ENCODE measurements around the gene PODXL. TPM values are rescaled to one million over a fixed set of nuclear protein-coding genes. Genes with fewer than 3 reads are reported as not detected.

The PODXL gene
- total RNA-seq, 1 donor from 2014 or later = 29.2 TPM

DNA sequence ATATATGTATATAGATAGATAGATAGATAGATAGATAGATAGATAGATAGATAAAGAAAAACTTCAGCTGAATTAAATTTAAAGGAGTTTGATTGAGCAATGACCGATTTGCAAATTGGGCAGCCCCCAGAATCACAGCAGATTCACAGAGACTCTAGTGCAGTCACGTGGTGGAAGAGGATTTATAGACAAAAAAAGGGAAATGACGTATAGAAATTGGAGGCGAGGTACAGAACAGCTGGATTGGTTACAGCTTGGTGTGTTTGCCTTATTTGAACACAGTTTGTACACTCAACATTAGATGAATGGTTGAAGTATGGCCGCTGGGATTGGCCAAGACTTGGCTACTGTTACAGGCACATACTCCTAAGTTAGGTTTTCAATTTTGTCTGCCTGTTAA lies 8.2 kb upstream of the PODXL start:
- no peak for DNase-seq (ENCODE audit: low read depth)

DNA sequence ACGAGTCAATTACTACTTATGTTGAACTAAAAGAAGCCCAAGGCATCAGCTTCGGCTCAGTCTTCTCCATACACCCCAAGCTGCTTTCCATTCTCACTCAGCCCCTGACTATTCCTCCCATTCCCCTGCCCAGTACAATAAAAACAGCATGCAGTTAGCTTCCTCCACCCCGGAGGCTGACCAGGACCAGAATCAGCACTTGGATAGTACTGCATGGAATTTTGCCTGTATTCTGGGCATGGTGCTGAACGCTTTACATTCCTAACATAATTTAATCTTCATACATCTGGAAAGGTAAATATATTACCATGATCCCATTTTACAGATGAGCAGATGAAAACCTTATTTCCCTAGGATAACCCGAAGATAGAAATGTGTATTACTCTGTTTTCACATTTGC lies 7.5 kb upstream of the PODXL start:
- no peak for DNase-seq (ENCODE audit: low read depth)

DNA sequence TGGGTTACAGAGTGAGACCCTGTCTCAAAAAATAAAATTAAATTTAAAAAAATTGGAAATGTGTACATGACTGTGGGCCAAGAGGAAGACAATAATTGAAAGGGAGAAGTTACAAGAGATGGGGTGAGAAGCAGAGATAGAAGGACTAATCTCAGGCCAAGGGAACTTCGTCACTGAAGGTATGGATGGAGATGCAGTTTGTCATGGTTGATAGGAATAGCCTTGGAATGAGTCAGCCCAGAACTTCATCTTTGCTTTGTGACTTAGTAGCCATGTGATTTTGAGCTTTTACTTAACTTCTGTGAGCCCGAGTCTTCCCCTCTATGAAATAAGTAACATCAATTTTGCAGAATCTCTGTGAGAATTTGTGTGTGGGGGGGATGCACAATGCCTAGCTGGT lies 6.5 kb upstream of the PODXL start:
- DNase-seq (ENCODE audit: low read depth) = no peak

DNA sequence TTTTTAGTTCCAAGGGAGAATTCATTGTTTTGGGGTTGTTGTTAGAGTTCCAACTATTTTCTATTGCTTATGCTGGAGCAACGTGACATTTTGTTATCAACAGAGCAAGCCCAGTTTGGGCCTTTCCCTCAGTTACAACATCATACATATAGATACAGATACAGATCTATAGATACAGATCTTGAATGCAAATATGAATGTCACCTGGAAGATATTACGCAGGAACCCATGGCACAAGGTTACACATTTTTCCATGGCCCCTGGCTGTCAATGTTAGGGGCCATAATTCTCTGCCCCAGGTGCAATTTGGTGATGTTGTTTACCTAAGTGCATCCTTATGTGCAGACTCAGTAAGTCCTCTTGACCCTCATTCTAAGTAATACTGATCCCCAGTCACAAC lies 3.6 kb upstream of the PODXL start:
- no peak for DNase-seq (ENCODE audit: low read depth)

DNA sequence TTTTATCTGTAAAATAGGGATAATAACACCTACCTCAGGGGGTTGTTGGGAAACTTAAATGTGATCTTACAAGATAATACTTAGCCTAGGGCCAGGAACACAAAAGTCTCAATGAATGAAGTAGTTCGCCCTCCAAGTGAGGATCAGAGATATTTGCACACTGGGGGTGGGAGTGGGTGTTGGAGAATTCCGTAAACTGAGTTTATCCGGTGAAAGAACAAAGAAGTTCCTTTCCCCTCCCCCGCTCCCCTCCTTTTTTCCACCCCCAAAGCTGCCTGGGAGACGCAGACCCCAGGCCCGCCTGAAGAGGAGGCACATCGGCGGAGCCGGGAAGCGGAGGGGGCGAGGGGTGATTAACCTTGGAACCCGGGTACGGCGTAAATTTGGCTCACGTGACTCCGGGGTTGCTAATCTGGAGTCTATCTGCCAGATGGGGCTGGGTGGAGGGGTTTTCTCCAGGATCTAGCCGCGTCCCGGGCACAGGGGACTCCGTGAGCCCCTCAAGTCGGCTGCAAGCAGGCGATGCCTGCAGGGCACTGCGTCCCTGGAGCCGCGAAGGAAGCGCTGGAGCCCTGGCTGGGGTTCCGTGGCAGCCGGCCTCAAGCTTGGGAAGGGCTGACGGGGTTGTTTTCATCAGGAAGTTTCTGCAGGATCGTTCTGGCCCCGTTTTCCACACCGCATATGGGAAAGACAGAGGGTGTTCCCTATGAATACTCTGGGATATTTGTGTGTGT lies 1.4 kb upstream of the PODXL start:
- DNase-seq (ENCODE audit: low read depth) = no peak

DNA sequence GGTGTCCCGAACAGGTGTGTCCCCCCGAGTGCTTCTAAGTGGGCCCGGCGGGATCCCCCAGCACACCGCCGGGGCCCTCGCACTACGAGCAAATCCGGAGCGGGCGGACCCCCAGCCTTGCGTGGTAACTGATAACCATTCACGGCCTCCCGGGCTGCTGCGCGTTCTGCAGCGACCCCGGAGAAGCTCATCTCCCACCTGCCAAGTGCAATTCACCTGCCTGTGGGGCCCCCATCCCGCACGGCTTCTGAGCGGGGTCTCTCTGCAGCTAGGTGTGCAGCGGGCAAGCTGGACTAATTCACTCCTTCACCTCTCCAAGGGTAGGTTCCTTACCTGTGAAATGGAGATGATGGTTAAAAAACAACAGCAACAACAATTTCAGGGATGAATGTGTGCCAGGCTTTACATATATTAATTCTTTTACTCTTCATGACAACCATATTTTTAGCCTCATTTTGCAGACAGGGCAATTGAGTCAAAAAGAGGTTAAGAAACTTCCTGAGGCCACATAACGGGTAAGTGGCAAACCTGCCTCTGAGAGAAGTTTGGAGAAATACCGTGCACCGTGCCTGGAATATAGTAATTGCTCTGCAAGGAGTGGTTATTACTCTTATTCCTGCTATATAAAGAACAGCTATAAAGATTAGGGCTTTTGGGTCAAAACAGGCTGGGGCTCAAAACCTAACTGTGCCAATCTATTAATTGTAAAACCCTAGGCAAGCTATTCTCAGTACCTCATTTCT lies 652 bp upstream of the PODXL start:
- no peak for DNase-seq (ENCODE audit: low read depth)

DNA sequence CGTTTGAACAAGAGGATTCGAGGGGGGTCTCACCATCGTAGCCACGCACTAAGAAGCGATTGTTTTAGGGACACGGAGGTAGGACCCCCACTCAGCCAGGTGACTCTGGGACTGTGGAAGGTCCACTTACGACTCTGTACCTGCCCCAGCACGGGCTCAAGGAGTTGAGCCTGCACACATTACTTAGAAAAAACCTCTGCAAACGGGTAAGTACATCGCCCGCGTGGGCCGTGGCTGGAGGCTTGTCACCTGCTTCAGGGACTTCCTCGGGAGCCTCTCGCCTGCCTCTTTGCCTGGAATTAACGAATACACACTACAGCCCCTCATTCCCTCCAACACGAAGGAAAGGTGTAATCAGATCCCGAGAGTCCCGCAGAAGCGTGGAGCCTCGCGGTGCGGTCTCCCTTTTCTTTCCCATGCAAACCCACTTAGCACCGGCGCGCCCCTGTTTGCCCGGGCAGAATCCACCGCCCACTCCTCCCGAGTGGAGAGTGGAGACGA lies 826 bp downstream of the PODXL start:
- DNase-seq (ENCODE audit: low read depth) = no peak

DNA sequence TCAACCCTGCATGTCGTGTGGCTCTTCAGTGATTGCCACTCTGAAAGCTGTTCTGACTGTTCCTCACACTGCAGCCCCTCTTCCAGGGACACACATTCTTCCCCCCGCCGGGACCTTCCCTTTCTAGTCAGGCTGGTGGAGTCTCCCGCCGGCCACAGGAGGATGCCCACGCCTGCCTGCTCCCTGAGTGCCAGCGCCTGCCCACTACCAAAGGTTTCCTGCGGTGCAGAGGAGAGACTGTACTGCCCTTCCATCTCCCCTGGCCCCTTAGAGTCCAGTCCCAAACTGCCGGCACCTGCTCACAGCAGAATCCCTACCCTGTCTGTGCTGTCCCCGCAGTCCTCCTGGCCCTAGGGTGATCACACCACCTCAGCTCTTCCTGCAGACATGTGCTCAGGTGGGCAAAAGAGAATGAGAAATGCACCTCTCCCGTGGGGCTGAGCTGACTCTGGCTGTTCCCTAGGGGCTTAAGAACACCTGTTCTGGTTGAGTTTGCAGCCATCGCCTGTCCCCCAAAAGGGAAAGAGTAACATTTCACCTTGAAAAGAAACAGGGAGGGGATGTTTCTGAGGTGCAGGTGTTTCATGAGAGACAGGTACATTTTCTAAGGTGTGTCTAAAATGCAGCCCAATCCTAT lies 1.4 kb downstream of the PODXL start:
- DNase-seq (ENCODE audit: low read depth) = no peak

DNA sequence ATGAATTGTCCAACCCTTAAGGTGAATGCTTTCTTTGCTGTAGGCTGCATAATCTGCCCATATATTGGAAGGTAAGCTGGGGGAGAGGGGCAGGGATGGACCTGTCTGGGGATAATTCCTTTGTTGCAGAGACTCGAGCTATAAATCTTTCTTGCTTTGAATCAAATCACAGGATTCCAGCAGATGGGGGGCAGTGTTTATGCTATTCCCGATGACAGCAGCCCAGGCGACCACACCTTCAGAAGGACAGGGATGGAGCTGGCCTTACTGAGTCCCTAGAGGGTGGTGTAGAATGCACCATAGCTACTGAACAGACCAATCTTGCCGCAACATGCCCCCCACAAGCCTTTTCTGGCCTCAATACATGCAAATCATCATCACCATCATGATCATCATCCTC lies 2.5 kb downstream of the PODXL start:
- DNase-seq (ENCODE audit: low read depth) = no peak

DNA sequence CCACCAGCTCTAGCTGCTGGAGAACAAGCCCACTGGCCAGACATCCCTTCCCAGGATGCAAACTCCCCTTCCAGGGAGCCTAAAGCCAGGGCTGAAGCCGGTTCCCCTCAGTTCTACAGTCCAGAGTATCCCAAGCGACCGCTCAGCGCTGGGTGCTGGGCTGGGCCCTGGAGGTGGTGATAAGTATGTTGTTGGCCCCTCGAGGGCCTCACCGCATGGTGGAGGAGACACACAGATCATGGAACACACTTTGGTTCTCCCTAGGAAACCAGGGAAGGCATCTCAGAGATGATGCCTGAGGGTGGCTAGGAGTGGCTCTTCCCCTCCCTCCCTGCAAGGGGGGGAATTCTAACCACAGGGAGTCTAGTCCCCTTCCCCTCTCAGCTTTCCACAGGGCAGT lies 4.4 kb downstream of the PODXL start:
- DNase-seq (ENCODE audit: low read depth) = no peak

DNA sequence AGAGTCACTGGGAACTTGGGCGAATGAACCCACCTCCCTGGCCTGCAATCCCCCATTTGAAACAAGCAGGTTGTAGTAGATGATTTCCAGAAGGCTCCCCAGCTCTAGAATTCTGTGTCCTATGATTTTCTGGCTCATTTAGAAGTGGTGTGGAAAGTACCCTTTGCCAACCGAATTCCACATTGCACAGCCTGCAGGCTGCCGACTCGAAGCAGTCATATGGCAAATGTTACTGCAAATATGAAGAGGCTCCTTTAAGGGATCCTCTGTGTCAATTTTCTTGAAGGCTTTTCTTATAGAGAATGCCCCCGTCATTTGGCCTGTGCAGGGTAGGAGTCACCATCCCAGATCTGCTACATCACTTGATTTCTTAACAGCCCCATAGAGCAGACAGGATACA lies 5.6 kb downstream of the PODXL start:
- no peak for DNase-seq (ENCODE audit: low read depth)

DNA sequence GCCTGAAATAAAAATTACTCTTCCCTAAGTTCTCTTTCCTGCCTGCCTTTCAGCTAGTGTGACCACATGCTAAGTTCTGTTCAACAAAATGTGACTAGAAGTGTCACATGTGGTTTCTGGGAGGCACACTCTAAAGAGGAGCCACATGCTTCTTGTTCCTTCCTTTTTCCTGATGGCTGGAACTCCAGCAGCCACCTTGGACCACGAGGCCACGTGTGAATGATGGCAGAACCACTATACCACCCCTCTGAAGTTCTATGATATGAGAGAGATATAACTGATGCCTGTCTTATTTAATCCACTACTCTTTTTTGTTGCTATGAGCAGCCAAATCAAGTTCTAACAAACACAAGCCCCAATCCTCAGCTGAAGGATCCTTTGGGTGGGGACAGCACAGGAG lies 8.1 kb downstream of the PODXL start:
- DNase-seq (ENCODE audit: low read depth) = no peak

DNA sequence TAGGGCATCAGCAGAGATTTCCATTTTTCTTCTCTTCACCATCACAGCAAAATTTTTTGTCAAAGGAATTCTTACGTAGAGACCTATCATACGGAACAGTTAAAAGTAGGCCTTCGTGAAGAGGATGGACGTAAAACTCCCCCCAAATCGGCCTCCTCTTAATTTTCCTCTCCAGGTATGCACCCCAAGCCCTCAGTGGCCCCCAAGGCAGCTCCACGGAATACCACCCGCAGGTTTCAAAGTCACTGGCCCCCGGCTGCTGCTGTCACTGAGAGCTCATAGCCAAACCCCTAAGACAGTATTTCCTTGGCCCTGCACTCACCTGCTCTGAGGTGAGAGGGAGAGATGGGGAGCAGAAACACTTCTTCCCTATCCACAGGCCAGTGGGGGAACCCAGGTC lies 8.8 kb downstream of the PODXL start:
- no peak for DNase-seq (ENCODE audit: low read depth)

DNA sequence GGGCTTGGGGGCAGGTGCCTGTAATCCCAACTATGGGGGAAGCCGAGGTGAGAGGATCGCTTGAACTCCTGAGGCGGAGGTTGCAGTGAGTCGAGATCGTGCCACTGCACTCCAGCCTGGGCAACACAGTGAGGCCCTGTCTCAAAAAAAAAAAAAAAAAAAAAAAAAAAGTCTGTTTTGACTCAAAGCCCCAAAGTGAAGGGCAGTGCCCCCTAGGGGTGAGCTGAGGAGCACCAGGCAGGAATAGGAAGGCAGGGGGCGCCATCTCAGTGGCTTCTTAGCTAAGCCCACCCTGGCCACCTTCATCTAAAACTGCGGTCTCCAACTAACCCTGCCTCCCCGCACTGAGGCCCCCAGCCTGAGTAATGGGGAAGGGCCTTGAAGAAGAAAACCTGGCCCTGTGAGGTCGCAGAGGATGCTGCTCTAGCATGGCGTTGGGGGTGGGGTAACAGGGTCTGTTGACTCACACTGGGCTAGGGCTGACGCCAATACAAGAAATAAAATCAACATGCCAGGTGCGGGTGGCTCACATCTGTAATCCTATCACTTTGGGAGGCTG lies 9.8 kb downstream of the PODXL start:
- no peak for DNase-seq (ENCODE audit: low read depth)

DNA sequence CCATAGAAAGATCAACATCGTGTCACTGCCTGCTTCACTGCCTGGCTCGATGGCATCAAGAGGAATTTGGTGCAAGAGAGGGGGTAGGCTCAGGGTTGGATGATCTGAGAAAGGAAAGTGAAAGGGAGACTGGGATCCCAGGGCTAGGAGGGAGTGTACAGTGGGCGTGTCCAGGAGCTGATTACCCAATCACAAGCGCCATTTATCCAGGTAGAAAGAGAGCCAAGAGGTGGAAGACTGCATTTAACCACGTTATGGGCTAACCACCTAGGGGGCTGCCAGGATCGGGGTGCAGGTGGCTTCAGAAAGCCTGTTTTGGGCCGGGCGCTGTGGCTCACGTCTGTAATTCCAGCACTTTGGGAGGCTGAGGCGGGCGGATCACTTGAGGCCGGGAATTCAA lies 10.3 kb downstream of the PODXL start:
- DNase-seq (ENCODE audit: low read depth) = no peak

DNA sequence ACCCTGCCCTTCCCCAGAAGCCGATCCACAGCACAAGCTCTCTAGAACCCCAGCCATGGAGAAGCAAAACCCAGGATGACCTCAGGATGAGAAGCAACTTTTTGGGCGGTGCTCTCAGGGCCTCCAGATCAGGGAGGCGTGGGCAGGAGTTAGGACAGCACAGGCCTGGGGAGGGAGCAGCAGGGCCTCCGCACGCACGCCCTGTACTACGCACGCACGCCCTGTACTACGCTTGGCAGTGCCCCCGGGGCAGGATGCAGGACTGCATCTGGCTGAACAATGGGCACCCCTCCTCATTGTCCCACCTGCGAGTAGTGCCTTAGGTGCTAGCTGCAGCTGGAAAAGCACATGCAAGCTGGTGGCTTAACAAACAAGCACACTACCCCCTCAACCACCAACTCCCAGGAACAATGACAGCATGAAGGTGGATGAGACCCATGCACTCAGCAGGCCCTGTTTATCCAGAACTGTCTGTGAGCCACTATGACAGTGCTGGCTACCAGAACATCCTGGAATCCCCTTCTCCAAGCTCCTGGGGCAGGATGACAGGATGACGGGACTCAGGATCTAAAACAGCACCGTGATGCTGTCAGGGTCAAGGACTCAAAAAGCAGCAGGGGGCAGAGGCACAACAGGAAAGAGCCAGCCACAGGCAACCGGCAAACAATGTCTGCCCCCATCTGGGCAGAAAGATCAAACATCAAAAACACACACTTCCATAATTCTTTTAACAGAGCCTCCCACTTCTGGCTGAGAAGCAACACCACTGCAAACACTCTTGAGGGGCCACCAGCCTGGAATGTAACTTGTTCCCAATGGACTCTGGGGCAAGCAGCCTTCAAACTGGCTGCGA lies 11.8 kb downstream of the PODXL start:
- peak; percentile 55 for DNase-seq (ENCODE audit: low read depth)

DNA sequence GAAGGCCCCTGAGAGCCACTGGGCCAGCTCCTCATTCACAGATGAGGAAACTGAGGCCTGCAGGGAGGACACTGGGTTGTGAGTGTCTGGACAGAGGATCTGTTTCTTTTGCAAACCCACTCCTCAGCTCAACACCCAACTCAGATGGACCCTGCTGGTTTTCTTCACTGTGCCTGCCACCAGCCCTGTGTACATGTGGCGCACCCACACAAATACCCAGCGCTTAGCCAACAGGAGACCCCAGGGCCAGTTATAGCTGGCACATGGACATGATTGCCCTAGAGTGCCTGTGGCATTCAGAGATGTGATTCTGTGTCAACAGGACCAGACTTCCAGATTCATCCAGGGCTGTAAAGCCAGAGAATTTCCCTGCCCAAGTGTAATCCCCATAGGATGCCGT lies 12.4 kb downstream of the PODXL start:
- no peak for DNase-seq (ENCODE audit: low read depth)

DNA sequence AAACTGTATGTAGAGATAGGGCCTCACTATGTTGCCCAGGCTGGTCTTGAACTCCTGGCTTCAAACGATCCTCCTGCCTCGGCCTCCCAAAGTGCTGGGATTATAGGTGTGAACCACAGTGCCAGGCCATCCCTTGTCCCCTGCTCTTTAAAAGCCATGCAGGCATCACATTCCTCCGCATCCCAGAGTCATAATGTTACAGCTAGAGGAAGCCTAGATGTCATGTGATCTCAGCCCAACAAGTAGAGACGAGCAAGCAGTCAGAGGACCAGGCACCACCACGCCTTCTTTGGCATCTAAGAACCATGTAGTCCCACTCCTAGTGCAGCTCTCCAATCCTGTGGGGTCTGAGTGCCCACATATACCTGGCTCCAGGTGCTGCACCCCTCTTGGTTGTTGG lies 13.1 kb downstream of the PODXL start:
- DNase-seq (ENCODE audit: low read depth) = no peak

DNA sequence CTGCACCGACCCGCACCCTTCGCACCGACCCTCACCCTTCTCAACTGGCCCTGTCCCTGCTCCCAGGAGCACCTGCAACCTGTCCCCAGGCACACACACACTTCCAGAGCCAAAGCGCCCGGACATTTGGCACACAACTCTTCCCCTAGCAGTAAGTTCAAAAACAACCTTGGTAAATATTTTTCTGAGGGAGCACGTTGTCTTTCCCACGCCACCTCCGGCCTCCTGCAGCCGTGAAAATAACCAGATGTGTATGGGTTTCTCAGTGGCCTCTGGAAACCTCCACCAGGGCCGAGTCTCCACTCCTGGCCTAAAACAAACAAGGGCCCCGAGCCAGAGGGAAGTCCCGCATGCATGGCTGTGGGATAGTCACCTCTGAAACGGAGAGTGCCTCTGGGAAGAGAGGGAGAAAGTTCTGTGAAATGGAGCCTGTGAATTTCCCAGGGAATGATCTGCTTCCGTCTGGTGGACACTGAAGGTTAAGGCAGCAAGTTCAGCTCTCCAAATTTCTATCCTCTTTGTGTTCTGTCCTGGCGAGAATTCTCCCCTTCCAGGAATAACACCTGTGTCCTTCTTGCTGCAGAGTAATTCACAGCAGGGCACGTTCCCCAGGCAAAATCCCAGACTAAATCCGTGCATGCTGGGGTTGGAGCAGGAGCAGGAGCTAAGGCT lies 15.8 kb downstream of the PODXL start:
- peak; percentile 53 for DNase-seq (ENCODE audit: low read depth)

DNA sequence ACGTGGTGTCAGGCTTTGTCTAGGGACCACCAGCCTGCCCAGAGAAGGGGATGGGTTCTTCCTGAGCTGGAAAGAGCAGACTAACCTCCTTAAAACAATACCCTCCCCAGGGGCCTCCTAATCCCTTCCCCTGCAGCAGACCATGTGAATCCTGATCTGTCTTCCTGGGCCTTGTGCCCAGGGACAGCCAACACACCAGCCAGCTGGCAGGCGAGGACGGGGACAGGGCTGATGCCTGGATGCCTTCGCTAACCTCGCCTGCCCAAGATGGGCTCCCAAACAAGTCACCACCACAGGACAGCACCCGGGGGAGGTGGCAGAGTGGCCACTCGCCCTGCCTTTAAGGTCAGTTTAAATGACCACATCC lies 17.6 kb downstream of the PODXL start:
- peak; percentile 93 for DNase-seq (ENCODE audit: low read depth)
